Neutrophil (primary cell): ENCODE measurements around the gene ATP6V1F.

Source experiments
- H3K27ac ChIP-seq: fragments of 200-600 bp; sonication (generic); 2 replicates; pipeline ENCODE4 v1.5.1; 2016; ENCODE audit warnings: mild to moderate bottlenecking, moderate library complexity
- H3K27me3 ChIP-seq: fragments of 200-600 bp; sonication (generic); 2 replicates; pipeline ENCODE4 v1.6.0; 2016; ENCODE audit warnings: mild to moderate bottlenecking
- H3K36me3 ChIP-seq: fragments of 200-600 bp; sonication (generic); 2 replicates; pipeline ENCODE4 v1.5.1; 2017
- H3K4me1 ChIP-seq, 2 experiments: fragments of 200-600 bp in 1 of 2; sonication (generic) in 1 of 2; 1 replicate in 1 of 2; 2 replicates in 1 of 2; pipeline versions ENCODE4 v1.5.1 to v1.6.1; 2013 to 2016; ENCODE audit warnings: low read depth in 1 of 2, low read length in 1 of 2, mild to moderate bottlenecking in 1 of 2, moderate library complexity in 1 of 2; ENCODE audit not compliant: control insufficient read depth in 1 of 2, insufficient read depth in 1 of 2
- H3K4me3 ChIP-seq, 2 experiments: fragments of 200-600 bp in 1 of 2; sonication (generic) in 1 of 2; 1 replicate in 1 of 2; 2 replicates in 1 of 2; pipeline ENCODE4 v1.5.1; 2013 to 2016; ENCODE audit warnings: low read depth in 1 of 2, low read length in 1 of 2, mild to moderate bottlenecking in 1 of 2, moderate library complexity in 1 of 2
- H3K9me3 ChIP-seq: fragments of 200-600 bp; sonication (generic); 2 replicates; pipeline ENCODE4 v1.5.1; 2016
- CTCF ChIP-seq: fragments of 200-600 bp; sonication (generic); IDR thresholded peaks from 2 replicates; pipeline ENCODE4 v1.5.1; 2016; ENCODE audit warnings: antibody characterized with exemption

The ATP6V1F gene

GRCh38 chr7:128913870-128914565 lies 51.4 kb downstream of the ATP6V1F start:
- Histone ChIP-seq H3K4me3 (no peak overlapping the region), H3K27me3 (peaks cover 96% of the 10 kb centered on the region)
- no peak for TF ChIP-seq CTCF

GRCh38 chr7:128914566-128915151 lies 52.0 kb downstream of the ATP6V1F start:
- Histone ChIP-seq H3K27me3 (peaks cover 96% of the 10 kb centered on the region), H3K4me1 (peaks cover 3 to 7% of the 10 kb centered on the region in 2 experiments), H3K9me3 (no peaks in the 10 kb centered on the region), H3K27ac (no peak overlapping the region), H3K36me3 (no peaks in the 10 kb centered on the region), H3K4me3 (no peak overlapping the region)
- TF ChIP-seq CTCF = no peak

More at GRCh38 chr7:128913870-128914565, 51.4 kb downstream of the ATP6V1F start:
- no peaks in the 10 kb centered on the region for H3K9me3 ChIP-seq
- no peaks in the 10 kb centered on the region for H3K36me3 ChIP-seq
- no peak overlapping the region for H3K27ac ChIP-seq
- H3K4me1 ChIP-seq = peaks cover 3 to 7% of the 10 kb centered on the region in 2 experiments

- H3K9me3 ChIP-seq = no peaks in the 10 kb centered on the region
- no peak overlapping the region for H3K27ac ChIP-seq
- no peak for TF ChIP-seq CTCF
- no peaks in the 10 kb centered on the region for H3K36me3 ChIP-seq
- H3K27me3 ChIP-seq = peaks cover 96% of the 10 kb centered on the region
- H3K4me1 ChIP-seq = peaks cover 3 to 7% of the 10 kb centered on the region in 2 experiments
- H3K4me3 ChIP-seq = no peak overlapping the region
These were observed 52.7 kb downstream of the ATP6V1F start for GRCh38 chr7:128915271-128915819.
